ENCODE measurements around the gene KCP.

KCP gene

DNA sequence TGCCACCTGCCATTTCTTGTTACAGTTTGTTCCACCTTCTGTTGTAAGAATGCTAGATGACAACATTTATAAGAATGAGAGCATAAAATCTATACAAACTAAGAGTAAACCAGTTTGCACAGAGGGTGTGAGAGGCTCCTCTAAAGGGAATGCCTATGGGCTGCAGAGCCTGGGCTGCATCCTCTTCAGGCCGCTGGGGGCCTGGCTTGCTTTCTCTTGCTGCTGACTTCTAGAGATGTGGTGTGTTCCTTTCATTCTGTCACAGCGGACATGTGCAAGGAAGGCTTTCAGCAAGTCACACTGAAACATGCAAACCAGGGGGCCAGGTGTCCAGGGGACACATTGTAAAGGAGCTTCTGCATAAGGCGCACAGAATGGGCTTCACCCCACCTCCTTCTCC is 55.0 kb downstream of the KCP start:
- H2BK15ac ChIP-seq (ENCODE audit: low read depth, poor library complexity, severe bottlenecking) = no peak overlapping the region
- no peaks in the 10 kb centered on the region for H3K27me3 ChIP-seq (ENCODE audit: control insufficient read depth in 1 of 2, insufficient read depth in 1 of 2, low read length in 2 of 2)
- no peak overlapping the region for H4K8ac ChIP-seq (ENCODE audit: low read length)
- H4K91ac ChIP-seq (ENCODE audit: low read length) = no peak overlapping the region
- no peak overlapping the region for H2AK5ac ChIP-seq (ENCODE audit: low read length, severe bottlenecking)
- no peak overlapping the region for H3K4me2 ChIP-seq (ENCODE audit: low read length, poor library complexity, severe bottlenecking)
- no peak overlapping the region for H3K18ac ChIP-seq (ENCODE audit: low read depth in 1 of 2, low read length in 2 of 2)
- no peak overlapping the region for H3K23ac ChIP-seq (ENCODE audit: low read length in 2 of 2)
- no peak overlapping the region for H3K4ac ChIP-seq (ENCODE audit: low read depth in 1 of 2, low read length in 2 of 2)
- no peak overlapping the region for H2BK12ac ChIP-seq (ENCODE audit: low read length in 2 of 2)
- DNase-seq = no peak
- no peak overlapping the region for H3K27ac ChIP-seq (ENCODE audit: low read length, poor library complexity, severe bottlenecking)
- H2BK120ac ChIP-seq (ENCODE audit: low read depth, low read length) = no peak overlapping the region
- no peak overlapping the region for H3K14ac ChIP-seq (ENCODE audit: low read length in 2 of 2)
- H3K4me3 ChIP-seq (ENCODE audit: insufficient read depth in 1 of 2, low read depth in 1 of 2, low read length in 2 of 2) = no peak overlapping the region
- H2AFZ ChIP-seq (ENCODE audit: low read depth, low read length) = no peak overlapping the region
- peaks cover 3% of the 10 kb centered on the region for H3K79me1 ChIP-seq (replicated peaks; ENCODE audit: low read length, poor library complexity, severe bottlenecking)
- no peak overlapping the region for H2BK5ac ChIP-seq (ENCODE audit: low read depth, low read length, poor library complexity, severe bottlenecking)
- H3K36me3 ChIP-seq (ENCODE audit: control insufficient read depth in 1 of 2, insufficient read depth in 2 of 2, low read depth in 1 of 2, low read length in 2 of 2) = peaks cover 68 to 93% of the 10 kb centered on the region in 2 experiments
- peaks cover 19% of the 10 kb centered on the region for H3K4me1 ChIP-seq (ENCODE audit: control insufficient read depth, insufficient read depth, low read depth, low read length)
- H3K9ac ChIP-seq (ENCODE audit: low read length) = no peak overlapping the region
- 96% methylated on average over 3 of the region's 3 CpGs for WGBS
- H3K9me3 ChIP-seq (ENCODE audit: control insufficient read depth, low read length) = no peaks in the 10 kb centered on the region

DNA sequence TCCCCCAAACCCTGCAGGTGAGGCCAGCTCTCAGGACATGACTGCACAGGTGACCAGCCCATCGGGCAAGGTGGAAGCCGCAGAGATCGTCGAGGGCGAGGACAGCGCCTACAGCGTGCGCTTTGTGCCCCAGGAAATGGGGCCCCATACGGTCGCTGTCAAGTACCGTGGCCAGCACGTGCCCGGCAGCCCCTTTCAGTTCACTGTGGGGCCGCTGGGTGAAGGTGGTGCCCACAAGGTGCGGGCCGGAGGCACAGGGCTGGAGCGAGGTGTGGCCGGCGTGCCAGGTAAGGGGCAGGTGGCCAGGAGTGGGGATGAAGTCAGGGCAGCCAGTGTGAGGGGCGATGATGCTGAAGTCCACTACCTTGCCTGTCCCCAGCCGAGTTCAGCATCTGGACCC is 56.1 kb downstream of the KCP start:
- no peak overlapping the region for H3K27ac ChIP-seq (ENCODE audit: low read length, poor library complexity, severe bottlenecking)
- H3K4me1 ChIP-seq (ENCODE audit: control insufficient read depth, insufficient read depth, low read depth, low read length) = peaks cover 14% of the 10 kb centered on the region
- no peak for DNase-seq
- H2BK120ac ChIP-seq (ENCODE audit: low read depth, low read length) = no peak overlapping the region
- H4K91ac ChIP-seq (ENCODE audit: low read length) = no peak overlapping the region
- H3K27me3 ChIP-seq (ENCODE audit: control insufficient read depth in 1 of 2, insufficient read depth in 1 of 2, low read length in 2 of 2) = no peaks in the 10 kb centered on the region
- H2AK5ac ChIP-seq (ENCODE audit: low read length, severe bottlenecking) = no peak overlapping the region
- H2BK15ac ChIP-seq (ENCODE audit: low read depth, poor library complexity, severe bottlenecking) = no peak overlapping the region
- H2BK5ac ChIP-seq (ENCODE audit: low read depth, low read length, poor library complexity, severe bottlenecking) = no peak overlapping the region
- no peak overlapping the region for H3K23ac ChIP-seq (ENCODE audit: low read length in 2 of 2)
- no peak overlapping the region for H2BK12ac ChIP-seq (ENCODE audit: low read length in 2 of 2)
- H3K4me2 ChIP-seq (ENCODE audit: low read length, poor library complexity, severe bottlenecking) = no peak overlapping the region
- no peaks in the 10 kb centered on the region for H3K9me3 ChIP-seq (ENCODE audit: control insufficient read depth, low read length)
- H4K8ac ChIP-seq (ENCODE audit: low read length) = no peak overlapping the region
- no peak overlapping the region for H3K14ac ChIP-seq (ENCODE audit: low read length in 2 of 2)
- no peak overlapping the region for H3K4me3 ChIP-seq (ENCODE audit: insufficient read depth in 1 of 2, low read depth in 1 of 2, low read length in 2 of 2)
- H3K9ac ChIP-seq (ENCODE audit: low read length) = no peak overlapping the region
- peaks cover 80 to 93% of the 10 kb centered on the region in 2 experiments for H3K36me3 ChIP-seq (ENCODE audit: control insufficient read depth in 1 of 2, insufficient read depth in 2 of 2, low read depth in 1 of 2, low read length in 2 of 2)
- no peak overlapping the region for H3K18ac ChIP-seq (ENCODE audit: low read depth in 1 of 2, low read length in 2 of 2)
- H2AFZ ChIP-seq (ENCODE audit: low read depth, low read length) = no peak overlapping the region
- WGBS = 98% methylated on average over 21 of the region's 21 CpGs
- peaks cover 3% of the 10 kb centered on the region for H3K79me1 ChIP-seq (replicated peaks; ENCODE audit: low read length, poor library complexity, severe bottlenecking)
- no peak overlapping the region for H3K4ac ChIP-seq (ENCODE audit: low read depth in 1 of 2, low read length in 2 of 2)

DNA sequence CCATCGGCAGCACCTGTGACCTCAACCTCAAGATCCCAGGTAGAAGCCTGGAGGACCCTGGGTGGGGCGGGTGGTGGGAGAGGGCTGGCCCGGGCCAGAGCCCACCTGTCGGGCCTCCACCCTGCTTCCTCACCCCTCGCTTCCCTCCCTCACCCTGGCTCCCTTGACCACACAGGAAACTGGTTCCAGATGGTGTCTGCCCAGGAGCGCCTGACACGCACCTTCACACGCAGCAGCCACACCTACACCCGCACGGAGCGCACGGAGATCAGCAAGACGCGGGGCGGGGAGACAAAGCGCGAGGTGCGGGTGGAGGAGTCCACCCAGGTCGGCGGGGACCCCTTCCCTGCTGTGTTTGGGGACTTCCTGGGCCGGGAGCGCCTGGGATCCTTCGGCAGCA is 56.7 kb downstream of the KCP start:
- WGBS = 98% methylated on average over 22 of the region's 23 CpGs
- no peak overlapping the region for H3K4ac ChIP-seq (ENCODE audit: low read depth in 1 of 2, low read length in 2 of 2)

DNA sequence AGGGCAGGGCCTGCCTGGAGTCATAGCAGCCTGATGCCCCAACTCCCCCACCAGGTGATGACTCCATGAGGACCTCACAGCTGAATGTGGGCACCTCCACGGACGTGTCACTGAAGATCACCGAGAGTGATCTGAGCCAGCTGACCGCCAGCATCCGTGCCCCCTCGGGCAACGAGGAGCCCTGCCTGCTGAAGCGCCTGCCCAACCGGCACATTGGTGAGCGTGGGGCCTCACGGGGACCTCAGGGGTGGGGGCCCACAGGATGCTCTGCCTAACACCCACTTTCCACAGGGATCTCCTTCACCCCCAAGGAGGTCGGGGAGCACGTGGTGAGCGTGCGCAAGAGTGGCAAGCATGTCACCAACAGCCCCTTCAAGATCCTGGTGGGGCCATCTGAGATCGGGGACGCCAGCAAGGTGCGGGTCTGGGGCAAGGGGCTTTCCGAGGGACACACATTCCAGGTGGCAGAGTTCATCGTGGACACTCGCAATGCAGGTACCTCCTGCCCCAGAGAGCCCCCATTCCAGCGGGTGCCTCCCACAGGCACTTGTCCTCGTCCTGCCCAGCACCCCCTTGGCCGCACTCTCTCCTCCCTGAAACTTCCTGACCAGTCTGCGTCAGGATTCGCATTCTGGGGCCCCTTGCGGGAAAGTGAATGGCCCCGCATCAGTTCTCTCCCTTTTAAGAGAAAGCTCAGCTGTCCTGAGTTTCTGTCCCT is 57.8 kb downstream of the KCP start:
- Histone ChIP-seq H3K9me3 (ENCODE audit: control insufficient read depth, low read length) (no peaks in the 10 kb centered on the region), H2BK120ac (ENCODE audit: low read depth, low read length) (no peak overlapping the region)

More for the DNA sequence above, 56.7 kb downstream of the KCP start:
- no peak overlapping the region for H2BK5ac ChIP-seq (ENCODE audit: low read depth, low read length, poor library complexity, severe bottlenecking)
- no peaks in the 10 kb centered on the region for H3K27me3 ChIP-seq (ENCODE audit: control insufficient read depth in 1 of 2, insufficient read depth in 1 of 2, low read length in 2 of 2)
- H3K9me3 ChIP-seq (ENCODE audit: control insufficient read depth, low read length) = no peaks in the 10 kb centered on the region
- no peak overlapping the region for H4K91ac ChIP-seq (ENCODE audit: low read length)
- H3K79me1 ChIP-seq (replicated peaks; ENCODE audit: low read length, poor library complexity, severe bottlenecking) = peaks cover 3% of the 10 kb centered on the region
- H2BK120ac ChIP-seq (ENCODE audit: low read depth, low read length) = no peak overlapping the region
- H3K4me1 ChIP-seq (ENCODE audit: control insufficient read depth, insufficient read depth, low read depth, low read length) = peaks cover 9% of the 10 kb centered on the region
- H4K8ac ChIP-seq (ENCODE audit: low read length) = no peak overlapping the region
- H3K14ac ChIP-seq (ENCODE audit: low read length in 2 of 2) = no peak overlapping the region
- peaks cover 84 to 94% of the 10 kb centered on the region in 2 experiments for H3K36me3 ChIP-seq (ENCODE audit: control insufficient read depth in 1 of 2, insufficient read depth in 2 of 2, low read depth in 1 of 2, low read length in 2 of 2)
- no peak overlapping the region for H2AK5ac ChIP-seq (ENCODE audit: low read length, severe bottlenecking)
- H3K23ac ChIP-seq (ENCODE audit: low read length in 2 of 2) = no peak overlapping the region
- no peak overlapping the region for H3K9ac ChIP-seq (ENCODE audit: low read length)
- no peak overlapping the region for H3K18ac ChIP-seq (ENCODE audit: low read depth in 1 of 2, low read length in 2 of 2)
- H2BK12ac ChIP-seq (ENCODE audit: low read length in 2 of 2) = no peak overlapping the region
- no peak overlapping the region for H3K4me2 ChIP-seq (ENCODE audit: low read length, poor library complexity, severe bottlenecking)
- H2AFZ ChIP-seq (ENCODE audit: low read depth, low read length) = no peak overlapping the region
- no peak overlapping the region for H2BK15ac ChIP-seq (ENCODE audit: low read depth, poor library complexity, severe bottlenecking)
- no peak for DNase-seq
- no peak overlapping the region for H3K4me3 ChIP-seq (ENCODE audit: insufficient read depth in 1 of 2, low read depth in 1 of 2, low read length in 2 of 2)
- no peak overlapping the region for H3K27ac ChIP-seq (ENCODE audit: low read length, poor library complexity, severe bottlenecking)

More for the DNA sequence above, 57.8 kb downstream of the KCP start:
- no peak overlapping the region for H2AFZ ChIP-seq (ENCODE audit: low read depth, low read length)
- H3K79me1 ChIP-seq (replicated peaks; ENCODE audit: low read length, poor library complexity, severe bottlenecking) = peaks cover 3% of the 10 kb centered on the region
- no peak overlapping the region for H4K91ac ChIP-seq (ENCODE audit: low read length)
- H2BK5ac ChIP-seq (ENCODE audit: low read depth, low read length, poor library complexity, severe bottlenecking) = no peak overlapping the region
- H3K4me2 ChIP-seq (ENCODE audit: low read length, poor library complexity, severe bottlenecking) = no peak overlapping the region
- H3K18ac ChIP-seq (ENCODE audit: low read depth in 1 of 2, low read length in 2 of 2) = no peak overlapping the region
- no peak overlapping the region for H2BK12ac ChIP-seq (ENCODE audit: low read length in 2 of 2)
- no peak overlapping the region for H2AK5ac ChIP-seq (ENCODE audit: low read length, severe bottlenecking)
- H3K36me3 ChIP-seq (ENCODE audit: control insufficient read depth in 1 of 2, insufficient read depth in 2 of 2, low read depth in 1 of 2, low read length in 2 of 2) = peaks cover 92 to 97% of the 10 kb centered on the region in 2 experiments
- 98% methylated on average over 28 of the region's 28 CpGs for WGBS
- no peak overlapping the region for H3K4me3 ChIP-seq (ENCODE audit: insufficient read depth in 1 of 2, low read depth in 1 of 2, low read length in 2 of 2)
- no peak overlapping the region for H4K8ac ChIP-seq (ENCODE audit: low read length)
- H3K23ac ChIP-seq (ENCODE audit: low read length in 2 of 2) = no peak overlapping the region
- H3K14ac ChIP-seq (ENCODE audit: low read length in 2 of 2) = no peak overlapping the region
- no peak overlapping the region for H2BK15ac ChIP-seq (ENCODE audit: low read depth, poor library complexity, severe bottlenecking)
- H3K27me3 ChIP-seq (ENCODE audit: control insufficient read depth in 1 of 2, insufficient read depth in 1 of 2, low read length in 2 of 2) = no peaks in the 10 kb centered on the region
- DNase-seq = no peak
- H3K4me1 ChIP-seq (ENCODE audit: control insufficient read depth, insufficient read depth, low read depth, low read length) = peaks cover 5% of the 10 kb centered on the region
- H3K9ac ChIP-seq (ENCODE audit: low read length) = no peak overlapping the region
- H3K27ac ChIP-seq (ENCODE audit: low read length, poor library complexity, severe bottlenecking) = no peak overlapping the region
- H3K4ac ChIP-seq (ENCODE audit: low read depth in 1 of 2, low read length in 2 of 2) = no peak overlapping the region
